Adrenal gland (tissue), 12 donors: ENCODE measurements around the gene GORAB. TPM values are rescaled to one million over a fixed set of nuclear protein-coding genes. Genes with fewer than 3 reads are reported as not detected.

Experiments used
- DNase-seq, 7 donors: peaks; one replicate each; pipeline ENCODE4 v3.0.0-alpha.2; 2019 to 2020
- H3K27ac ChIP-seq, 5 donors: fragments of 200-600 bp; sonication (generic) in 4 of 5; 1 replicate in 3 of 5; 2 replicates in 2 of 5; pipeline versions ENCODE4 v1.5.1 to v1.8.0; 2016 to 2020; ENCODE audit warnings: mild to moderate bottlenecking in 1 of 5
- H3K27me3 ChIP-seq: fragments of 200-600 bp; 2 replicates; pipeline ENCODE4 v1.8.0; 2021
- H3K36me3 ChIP-seq, 2 donors: fragments of 200-600 bp; replicated peaks in 1 of 2; 1 replicate in 1 of 2; 2 replicates in 1 of 2; pipeline versions ENCODE4 v1.5.1 to v1.8.0; 2018 to 2022
- H3K4me1 ChIP-seq, 2 donors: fragments of 200-600 bp; replicated peaks in 1 of 2; 1 replicate in 1 of 2; 2 replicates in 1 of 2; pipeline versions ENCODE4 v1.5.1 to v1.8.0; 2018 to 2021
- H3K4me3 ChIP-seq, 4 donors: fragments of 200-600 bp; sonication (generic) in 3 of 4; one replicate each; pipeline ENCODE4 v1.5.1; 2016 to 2018
- H3K9me3 ChIP-seq, 3 donors: fragments of 200-600 bp; sonication (generic) in 1 of 3; replicated peaks in 1 of 3; 1 replicate in 2 of 3; 2 replicates in 1 of 3; pipeline versions ENCODE4 v1.5.1 to v1.8.0; 2016 to 2021
- POLR2A ChIP-seq, 2 donors: fragments of 450-650 bp; IDR thresholded peaks; one replicate each; pipeline ENCODE4 v1.6.1; 2017; ENCODE audit warnings: antibody characterized with exemption in 2 of 2, mild to moderate bottlenecking in 2 of 2, moderate library complexity in 1 of 2
- WGBS, 4 donors: extraction: QIAGEN DNeasy Blood & Tissue Kit in 2 of 4; methylation state at CpG; one replicate each; pipeline versions ENCODE4 v1.1.5 to v1.1.7; 2013 to 2017; 5-methylcytosine and 5-hydroxymethylcytosine counted together
- intact Hi-C, 2 donors: fragments of 100-400 bp; cut with DNase I; formaldehyde crosslinking; loops; one replicate each; pipeline versions ENCODE4 v1.14.1 to v1.15.0; 2022 to 2023
- polyA plus RNA-seq, 3 donors: library from polyadenylated mRNA; stranded (reverse); fragments of 200-250 nt in 2 of 3; fragments of 350-450 nt in 1 of 3; fragmentation: Illumina TruSeq in 1 of 3; extraction: RNeasy Lipid Tissue Mini Kit (QIAGEN cat#74804) in 1 of 3; gene quantifications; one replicate each; pipeline ENCODE4 v1.2.3, GENCODE V29; 2013 to 2014
- total RNA-seq, 9 donors: library from RNA; depleted of rRNA in 4 of 9; stranded (reverse); fragments of >200 nt in 4 of 9; fragments of 120-200 nt in 1 of 9; fragmentation: NEBNext Ultra II Directional in 1 of 9; extraction: Animal tissue kit (Norgen Biotek cat#: 25700) in 1 of 9; gene quantifications; one replicate each; pipeline versions ENCODE4 v1.1.0 to v1.2.4, GENCODE V29; 2013 to 2023
- TF ChIP-seq, protein P1 (sequence below), 6 experiments: fragments of 450-650 bp in 4 of 6; fragments of 200-600 bp in 2 of 6; sonication (generic) in 1 of 6; IDR thresholded peaks; 1 replicate in 5 of 6; 2 replicates in 1 of 6; pipeline versions ENCODE4 v1.5.1 to v1.8.0; 2016 to 2021; ENCODE audit warnings: antibody characterized with exemption in 6 of 6, mild to moderate bottlenecking in 2 of 6, moderate library complexity in 1 of 6
- donor health status: healthy with polysubstance abuse.
- donor health status: Bipolar disorder and iron deficiency.
- donor health status: DM: yes; HTN: yes; CAD: no.
- donor health status: DM: no; HTN: no; CAD: no.
- donor health status: DM: no; HTN: no; CAD: no.
- donor health status: DM: yes; HTN: yes; CAD: no.

GORAB gene
- total and polyA plus RNA-seq, 12 donors, result 9.1 to 25.9 (median 15.9) TPM

DNA sequence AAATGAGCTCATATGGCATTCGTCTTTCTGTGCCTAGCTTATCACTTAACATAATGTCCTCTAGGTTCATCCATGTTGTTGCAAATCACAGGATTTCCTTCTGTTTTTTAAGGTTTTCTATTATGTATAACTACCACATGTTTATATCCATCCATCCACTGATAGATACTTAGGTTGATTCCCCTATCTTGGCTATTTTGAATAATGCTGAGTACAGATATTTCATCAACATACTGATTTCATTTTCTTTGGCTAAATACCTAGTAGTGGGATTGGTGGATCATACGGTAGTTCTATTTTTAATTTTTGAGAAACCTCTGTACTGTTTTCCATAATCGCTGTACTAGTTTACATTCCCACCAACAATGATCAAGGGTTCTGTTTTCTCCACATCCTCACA, 45.0 kb downstream of the GORAB start:
- Histone ChIP-seq H3K27ac (no peak overlapping the region), H3K9me3 (no peaks in the 10 kb centered on the region), H3K4me1 (no peaks in the 10 kb centered on the region), H3K27me3 (no peaks in the 10 kb centered on the region), H3K4me3 (no peak overlapping the region), H3K36me3 (no peaks in the 10 kb centered on the region)
- WGBS, 4 donors, result 70 to 79% (median 74%) methylated on average over 3 of the region's 3 CpGs
- no peak for DNase-seq
- TF ChIP-seq POLR2A (IDR thresholded peaks at IDR 0.05), result no peak
- TF ChIP-seq, protein P1, sequence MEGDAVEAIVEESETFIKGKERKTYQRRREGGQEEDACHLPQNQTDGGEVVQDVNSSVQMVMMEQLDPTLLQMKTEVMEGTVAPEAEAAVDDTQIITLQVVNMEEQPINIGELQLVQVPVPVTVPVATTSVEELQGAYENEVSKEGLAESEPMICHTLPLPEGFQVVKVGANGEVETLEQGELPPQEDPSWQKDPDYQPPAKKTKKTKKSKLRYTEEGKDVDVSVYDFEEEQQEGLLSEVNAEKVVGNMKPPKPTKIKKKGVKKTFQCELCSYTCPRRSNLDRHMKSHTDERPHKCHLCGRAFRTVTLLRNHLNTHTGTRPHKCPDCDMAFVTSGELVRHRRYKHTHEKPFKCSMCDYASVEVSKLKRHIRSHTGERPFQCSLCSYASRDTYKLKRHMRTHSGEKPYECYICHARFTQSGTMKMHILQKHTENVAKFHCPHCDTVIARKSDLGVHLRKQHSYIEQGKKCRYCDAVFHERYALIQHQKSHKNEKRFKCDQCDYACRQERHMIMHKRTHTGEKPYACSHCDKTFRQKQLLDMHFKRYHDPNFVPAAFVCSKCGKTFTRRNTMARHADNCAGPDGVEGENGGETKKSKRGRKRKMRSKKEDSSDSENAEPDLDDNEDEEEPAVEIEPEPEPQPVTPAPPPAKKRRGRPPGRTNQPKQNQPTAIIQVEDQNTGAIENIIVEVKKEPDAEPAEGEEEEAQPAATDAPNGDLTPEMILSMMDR (IDR thresholded peaks at IDR 0.05), result no peak
- intact Hi-C loops, result no loop called here

- WGBS, 4 donors, result 56 to 79% (median 75%) methylated on average over 1 of the region's 1 CpG
- Histone ChIP-seq H3K4me3 (no peak overlapping the region), H3K27me3 (no peaks in the 10 kb centered on the region), H3K36me3 (no peaks in the 10 kb centered on the region), H3K9me3 (no peaks in the 10 kb centered on the region), H3K4me1 (no peaks in the 10 kb centered on the region), H3K27ac (no peak overlapping the region)
- no peak for DNase-seq
- intact Hi-C loops, result no loop called here
- TF ChIP-seq, protein P1 (IDR thresholded peaks at IDR 0.05), result no peak
- no peak for TF ChIP-seq POLR2A (IDR thresholded peaks at IDR 0.05)
Observed at GRCh38 chr1:170578359-170578758, 46.4 kb downstream of the GORAB start.

- WGBS, 4 donors, result 49 to 62% (median 54%) methylated on average over 2 of the region's 2 CpGs
Observed at GRCh38 chr1:170580636-170581440, 48.9 kb downstream of the GORAB start.

DNA sequence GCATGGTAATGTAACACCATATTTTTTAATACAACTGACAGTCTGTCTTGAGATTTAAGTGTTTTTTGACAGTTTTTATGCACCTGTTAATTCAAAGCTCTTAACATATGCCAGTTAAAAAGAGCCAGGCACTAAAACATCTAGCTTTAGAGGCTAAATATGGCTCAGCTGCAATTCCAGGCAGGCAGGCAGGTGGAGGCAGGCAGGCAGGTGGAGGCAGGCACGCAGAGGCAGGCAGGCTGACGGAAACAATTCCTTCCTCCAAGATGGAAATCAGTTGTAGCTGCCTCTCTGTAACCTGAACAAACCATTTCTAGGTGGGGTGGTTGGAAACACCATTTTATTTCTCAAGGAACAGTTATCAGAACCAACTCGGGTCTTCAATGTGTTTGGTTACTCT, 51.2 kb downstream of the GORAB start:
- Histone ChIP-seq H3K9me3 (no peaks in the 10 kb centered on the region), H3K4me1 (no peaks in the 10 kb centered on the region), H3K36me3 (no peaks in the 10 kb centered on the region), H3K27ac (no peak overlapping the region), H3K4me3 (no peak overlapping the region), H3K27me3 (no peaks in the 10 kb centered on the region)
- 85 to 89% (median 87%) methylated on average over 3 of the region's 3 CpGs for WGBS, 4 donors
- no peak for DNase-seq
- intact Hi-C loops, result no loop called here
- TF ChIP-seq POLR2A (IDR thresholded peaks at IDR 0.05), result no peak
- TF ChIP-seq, protein P1 (IDR thresholded peaks at IDR 0.05), result no peak

More at GRCh38 chr1:170580636-170581440, 48.9 kb downstream of the GORAB start:
- H3K27ac ChIP-seq, result no peak overlapping the region
- no peak for TF ChIP-seq POLR2A (IDR thresholded peaks at IDR 0.05)
- TF ChIP-seq, protein P1 (IDR thresholded peaks at IDR 0.05), result no peak
- no peaks in the 10 kb centered on the region for H3K4me1 ChIP-seq
- DNase-seq, result no peak
- H3K4me3 ChIP-seq, result no peak overlapping the region
- H3K27me3 ChIP-seq, result no peaks in the 10 kb centered on the region
- no peaks in the 10 kb centered on the region for H3K36me3 ChIP-seq
- no peaks in the 10 kb centered on the region for H3K9me3 ChIP-seq
- intact Hi-C loops, result no loop called here
